Measurements from ENCODE around the gene DNAJC15. TPM values are rescaled to one million over a fixed set of nuclear protein-coding genes. Genes with fewer than 3 reads are reported as not detected.

Gene DNAJC15
- total and polyA plus RNA-seq, 2 of the 4 experiments (the other 2 are of a cell fraction) = 7.0 to 22.0 TPM

- ChIA-PET CTCF (no interaction called here), POLR2A (ENCODE audit: unreplicated experiment) (no interaction called here)
- Histone ChIP-seq H3K18ac (ENCODE audit: low read depth, low read length) (no peak overlapping the region), H2BK15ac (ENCODE audit: low read depth, low read length) (no peak overlapping the region), H2BK20ac (ENCODE audit: low read depth, low read length) (no peak overlapping the region), H3K27me3 (ENCODE audit: control insufficient read depth, insufficient read depth, low read length) (no peaks in the 10 kb centered on the region), H4K8ac (ENCODE audit: low read depth in 2 of 2, low read length in 2 of 2) (no peak overlapping the region), H3K23ac (ENCODE audit: low read depth, low read length) (no peak overlapping the region), H4K5ac (ENCODE audit: low read depth, low read length) (no peak overlapping the region), H3K56ac (ENCODE audit: extremely low read depth, insufficient read depth, low read length) (no peak overlapping the region), H3K4ac (ENCODE audit: low read depth, low read length) (no peak overlapping the region), H2AFZ (replicated peaks; ENCODE audit: low read length, poor library complexity) (no peak overlapping the region), H3K4me1 (ENCODE audit: control insufficient read depth, insufficient read depth, low read length) (no peaks in the 10 kb centered on the region), H3K27ac (ENCODE audit: insufficient read depth, low read length) (no peak overlapping the region), H2BK120ac (ENCODE audit: low read depth, low read length) (no peak overlapping the region), H3K4me2 (ENCODE audit: low read depth, low read length) (no peak overlapping the region), H3K9ac (ENCODE audit: low read depth, low read length) (no peak overlapping the region), H2AK5ac (ENCODE audit: low read depth, low read length) (no peak overlapping the region), H3K36me3 (ENCODE audit: control insufficient read depth, insufficient read depth, low read length) (peaks cover 6% of the 10 kb centered on the region), H2BK5ac (ENCODE audit: low read depth, low read length, poor library complexity, severe bottlenecking) (no peak overlapping the region), H4K20me1 (ENCODE audit: insufficient read depth, low read length) (0 out of 2 replicates have a peak, but pooled peaks cover 8% of the 10 kb centered on the region), H4K91ac (ENCODE audit: insufficient read depth, low read depth, low read length) (no peak overlapping the region), H3K79me1 (ENCODE audit: low read depth in 1 of 2, low read length in 2 of 2) (peaks cover 27 to 58% of the 10 kb centered on the region in 2 experiments), H3K4me3 (ENCODE audit: insufficient read depth, low read depth, low read length) (no peak overlapping the region), H3K14ac (replicated peaks; ENCODE audit: low read depth, low read length) (no peak overlapping the region), H2AK9ac (replicated peaks; ENCODE audit: low read depth, low read length, poor library complexity) (no peak overlapping the region), H3K9me1 (ENCODE audit: insufficient read depth, low read length) (peaks cover 6% of the 10 kb centered on the region; the same call in 1 of the 2 replicates), H3K9me3 (ENCODE audit: control insufficient read depth, insufficient read depth, low read length) (no peaks in the 10 kb centered on the region)
- dilution Hi-C loops (cut with HindIII; ENCODE audit: low sequenced_read_pairs, unreplicated experiment) (no loop called here), in situ Hi-C loops (cut with MboI; ENCODE audit: low sequenced_read_pairs) (no loop called here), intact Hi-C loops (cut with micrococcal nuclease) (no loop called here)
- BruUV-seq (replicated peaks) = no TSS peak
- DNase-seq = no peak
- WGBS, 2 experiments (ENCODE audit: extremely low coverage in 2 of 2, insufficient read length in 1 of 2) = no CpG with 5 or more reads among the region's 4 CpGs
- TF ChIP-seq NFE2L2 (IDR thresholded peaks at IDR 0.05; ENCODE audit: low read depth, low read length) (no peak), SMC3 (IDR thresholded peaks at IDR 0.05; ENCODE audit: low read depth, low read length) (no peak), CHD1 (IDR thresholded peaks at IDR 0.05; ENCODE audit: low read depth, low read length) (no peak), RAD21 (IDR thresholded peaks at IDR 0.05; ENCODE audit: low read length) (no peak), FOS (IDR thresholded peaks at IDR 0.05; ENCODE audit: low read depth, low read length) (no peak), RFX5 (IDR thresholded peaks at IDR 0.05; ENCODE audit: low read depth, low read length) (no peak), RCOR1 (IDR thresholded peaks at IDR 0.05; ENCODE audit: insufficient replicate concordance, low read length) (no peak), CEBPB (IDR thresholded peaks at IDR 0.05; ENCODE audit: low read depth, low read length) (no peak), POLR2A (IDR thresholded peaks at IDR 0.05; ENCODE audit: low read depth, low read length) (no peak), MAFK (IDR thresholded peaks at IDR 0.05; ENCODE audit: low read depth, low read length) (no peak), MXI1 (IDR thresholded peaks at IDR 0.05; ENCODE audit: borderline replicate concordance, low read depth, low read length) (no peak), BHLHE40 (IDR thresholded peaks at IDR 0.05; ENCODE audit: low read depth, low read length) (no peak), MAZ (IDR thresholded peaks at IDR 0.05; ENCODE audit: borderline replicate concordance, low read depth, low read length) (no peak)
- TF ChIP-seq, protein P1, sequence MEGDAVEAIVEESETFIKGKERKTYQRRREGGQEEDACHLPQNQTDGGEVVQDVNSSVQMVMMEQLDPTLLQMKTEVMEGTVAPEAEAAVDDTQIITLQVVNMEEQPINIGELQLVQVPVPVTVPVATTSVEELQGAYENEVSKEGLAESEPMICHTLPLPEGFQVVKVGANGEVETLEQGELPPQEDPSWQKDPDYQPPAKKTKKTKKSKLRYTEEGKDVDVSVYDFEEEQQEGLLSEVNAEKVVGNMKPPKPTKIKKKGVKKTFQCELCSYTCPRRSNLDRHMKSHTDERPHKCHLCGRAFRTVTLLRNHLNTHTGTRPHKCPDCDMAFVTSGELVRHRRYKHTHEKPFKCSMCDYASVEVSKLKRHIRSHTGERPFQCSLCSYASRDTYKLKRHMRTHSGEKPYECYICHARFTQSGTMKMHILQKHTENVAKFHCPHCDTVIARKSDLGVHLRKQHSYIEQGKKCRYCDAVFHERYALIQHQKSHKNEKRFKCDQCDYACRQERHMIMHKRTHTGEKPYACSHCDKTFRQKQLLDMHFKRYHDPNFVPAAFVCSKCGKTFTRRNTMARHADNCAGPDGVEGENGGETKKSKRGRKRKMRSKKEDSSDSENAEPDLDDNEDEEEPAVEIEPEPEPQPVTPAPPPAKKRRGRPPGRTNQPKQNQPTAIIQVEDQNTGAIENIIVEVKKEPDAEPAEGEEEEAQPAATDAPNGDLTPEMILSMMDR (conservative IDR thresholded peaks at IDR 0.05; ENCODE audit: low read depth, low read length) = no peak
- TF ChIP-seq, protein P2, sequence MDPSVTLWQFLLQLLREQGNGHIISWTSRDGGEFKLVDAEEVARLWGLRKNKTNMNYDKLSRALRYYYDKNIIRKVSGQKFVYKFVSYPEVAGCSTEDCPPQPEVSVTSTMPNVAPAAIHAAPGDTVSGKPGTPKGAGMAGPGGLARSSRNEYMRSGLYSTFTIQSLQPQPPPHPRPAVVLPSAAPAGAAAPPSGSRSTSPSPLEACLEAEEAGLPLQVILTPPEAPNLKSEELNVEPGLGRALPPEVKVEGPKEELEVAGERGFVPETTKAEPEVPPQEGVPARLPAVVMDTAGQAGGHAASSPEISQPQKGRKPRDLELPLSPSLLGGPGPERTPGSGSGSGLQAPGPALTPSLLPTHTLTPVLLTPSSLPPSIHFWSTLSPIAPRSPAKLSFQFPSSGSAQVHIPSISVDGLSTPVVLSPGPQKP (IDR thresholded peaks at IDR 0.05; ENCODE audit: borderline replicate concordance, low read depth, low read length) = no peak
- TF ChIP-seq, protein P3, sequence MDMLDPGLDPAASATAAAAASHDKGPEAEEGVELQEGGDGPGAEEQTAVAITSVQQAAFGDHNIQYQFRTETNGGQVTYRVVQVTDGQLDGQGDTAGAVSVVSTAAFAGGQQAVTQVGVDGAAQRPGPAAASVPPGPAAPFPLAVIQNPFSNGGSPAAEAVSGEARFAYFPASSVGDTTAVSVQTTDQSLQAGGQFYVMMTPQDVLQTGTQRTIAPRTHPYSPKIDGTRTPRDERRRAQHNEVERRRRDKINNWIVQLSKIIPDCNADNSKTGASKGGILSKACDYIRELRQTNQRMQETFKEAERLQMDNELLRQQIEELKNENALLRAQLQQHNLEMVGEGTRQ (IDR thresholded peaks at IDR 0.05; ENCODE audit: low read depth, low read length) = no peak
- ATAC-seq (ENCODE audit: low read depth) = no peak
These were observed 8.5 kb downstream of the DNAJC15 start for GRCh38 chr13:43031881-43032280.
